ENCODE data around the gene USP21.

The USP21 gene

GRCh38 chr1:161140755-161141400 lies 18.4 kb upstream of the USP21 start:
- H3K4me2 ChIP-seq (ENCODE audit: low read length) = no peak overlapping the region
- H3K4me3 ChIP-seq (ENCODE audit: low read depth, low read length, poor library complexity, severe bottlenecking) = no peak overlapping the region
- no peak overlapping the region for H2AFZ ChIP-seq (ENCODE audit: low read length)
- H4K20me1 ChIP-seq (ENCODE audit: insufficient read depth, low read length) = no peaks in the 10 kb centered on the region
- H3K9me2 ChIP-seq (ENCODE audit: low read depth, low read length) = no peaks in the 10 kb centered on the region
- H3K27me3 ChIP-seq (ENCODE audit: insufficient read depth, low read length) = no peaks in the 10 kb centered on the region
- no peak overlapping the region for H3K9ac ChIP-seq (ENCODE audit: low read length)
- no peaks in the 10 kb centered on the region for H3K79me2 ChIP-seq (ENCODE audit: insufficient read depth, low read length)
- H3K36me3 ChIP-seq (ENCODE audit: insufficient read depth, low read length) = no peaks in the 10 kb centered on the region; the same call in 1 of the 2 replicates
- H3K9me3 ChIP-seq (ENCODE audit: low read length) = no peaks in the 10 kb centered on the region
- H3F3A ChIP-seq (ENCODE audit: insufficient read depth, low read length) = no peaks in the 10 kb centered on the region
- no peak overlapping the region for H3K27ac ChIP-seq (ENCODE audit: low read depth, low read length, poor library complexity, severe bottlenecking)
- H3K4me1 ChIP-seq (ENCODE audit: insufficient read depth, low read length, severe bottlenecking) = no peaks in the 10 kb centered on the region
- TF ChIP-seq EZH2 (IDR thresholded peaks at IDR 0.05; ENCODE audit: borderline replicate concordance, low read length) = no peak
- no peak for TF ChIP-seq CTCF (IDR thresholded peaks at IDR 0.05; ENCODE audit: low read length)

- no peaks in the 10 kb centered on the region for H4K20me1 ChIP-seq (ENCODE audit: insufficient read depth, low read length)
- no peaks in the 10 kb centered on the region for H3K36me3 ChIP-seq (ENCODE audit: insufficient read depth, low read length)
- no peak overlapping the region for H3K27ac ChIP-seq (ENCODE audit: low read depth, low read length, poor library complexity, severe bottlenecking)
- H3K27me3 ChIP-seq (ENCODE audit: insufficient read depth, low read length) = no peaks in the 10 kb centered on the region
- no peak overlapping the region for H3K4me2 ChIP-seq (ENCODE audit: low read length)
- no peak overlapping the region for H3K4me3 ChIP-seq (ENCODE audit: low read depth, low read length, poor library complexity, severe bottlenecking)
- H3K9ac ChIP-seq (ENCODE audit: low read length) = no peak overlapping the region
- no peaks in the 10 kb centered on the region for H3K79me2 ChIP-seq (ENCODE audit: insufficient read depth, low read length)
- H3K9me3 ChIP-seq (ENCODE audit: low read length) = no peaks in the 10 kb centered on the region
- H3F3A ChIP-seq (ENCODE audit: insufficient read depth, low read length) = no peaks in the 10 kb centered on the region
- H3K9me2 ChIP-seq (ENCODE audit: low read depth, low read length) = no peaks in the 10 kb centered on the region
- no peaks in the 10 kb centered on the region for H3K4me1 ChIP-seq (ENCODE audit: insufficient read depth, low read length, severe bottlenecking)
- H2AFZ ChIP-seq (ENCODE audit: low read length) = no peak overlapping the region
- TF ChIP-seq EZH2 (IDR thresholded peaks at IDR 0.05; ENCODE audit: borderline replicate concordance, low read length) (no peak), CTCF (IDR thresholded peaks at IDR 0.05; ENCODE audit: low read length) (no peak)
These were observed 13.5 kb upstream of the USP21 start for GRCh38 chr1:161145832-161146231.

- H3K4me3 ChIP-seq (ENCODE audit: low read depth, low read length, poor library complexity, severe bottlenecking) = peak overlapping the region; percentile 61
- H3K27ac ChIP-seq (ENCODE audit: low read depth, low read length, poor library complexity, severe bottlenecking) = no peak overlapping the region
- peak overlapping the region; percentile 91 for H2AFZ ChIP-seq (ENCODE audit: low read length)
These were observed 6.1 kb upstream of the USP21 start for GRCh38 chr1:161153176-161153575.

More at GRCh38 chr1:161153176-161153575, 6.1 kb upstream of the USP21 start:
- H4K20me1 ChIP-seq (ENCODE audit: insufficient read depth, low read length) = no peaks in the 10 kb centered on the region
- peak overlapping the region; percentile 63 for H3K4me2 ChIP-seq (ENCODE audit: low read length)
- no peaks in the 10 kb centered on the region for H3K79me2 ChIP-seq (ENCODE audit: insufficient read depth, low read length)
- no peaks in the 10 kb centered on the region for H3K9me3 ChIP-seq (ENCODE audit: low read length)
- no peaks in the 10 kb centered on the region for H3K9me2 ChIP-seq (ENCODE audit: low read depth, low read length)
- H3K9ac ChIP-seq (ENCODE audit: low read length) = peak overlapping the region; percentile 66
- no peaks in the 10 kb centered on the region for H3K27me3 ChIP-seq (ENCODE audit: insufficient read depth, low read length)
- H3K36me3 ChIP-seq (ENCODE audit: insufficient read depth, low read length) = peaks cover 9% of the 10 kb centered on the region; the same call in 1 of the 2 replicates
- H3F3A ChIP-seq (ENCODE audit: insufficient read depth, low read length) = no peaks in the 10 kb centered on the region
- no peak for TF ChIP-seq CTCF (IDR thresholded peaks at IDR 0.05; ENCODE audit: low read length)
- TF ChIP-seq EZH2 (IDR thresholded peaks at IDR 0.05; ENCODE audit: borderline replicate concordance, low read length) = no peak
- H3K4me1 ChIP-seq (ENCODE audit: insufficient read depth, low read length, severe bottlenecking) = peaks cover 20% of the 10 kb centered on the region

Data from OCI-LY1 (cell line).